ENCODE data around the gene ST14. TPM values are rescaled to one million over a fixed set of nuclear protein-coding genes. Genes with fewer than 3 reads are reported as not detected.

The ST14 gene
- total RNA-seq, 1 donor from 2014 or later = 22.6 TPM

- Mint-ChIP-seq H3K36me3 (ENCODE audit: low read depth) (peaks cover 11% of the 10 kb centered on the region), H3K27me3 (no peaks in the 10 kb centered on the region), H3K4me1 (peaks cover 11% of the 10 kb centered on the region), H3K9me3 (no peaks in the 10 kb centered on the region), H3K27ac (no peak overlapping the region), H3K4me3 (no peak overlapping the region)
- no peak for TF ChIP-seq CTCF (IDR thresholded peaks at IDR 0.05)
- POLR2A ChIA-PET = no interaction called here
- CTCF ChIA-PET = no interaction called here
- DNase-seq (no peak), ATAC-seq (ENCODE audit: low read depth) (no peak)
- intact Hi-C loops (cut with micrococcal nuclease) = no loop called here
Observed at GRCh38 chr11:130187096-130187495, 27.5 kb downstream of the ST14 start.

- Mint-ChIP-seq H3K27me3 (no peaks in the 10 kb centered on the region), H3K9me3 (no peaks in the 10 kb centered on the region), H3K36me3 (ENCODE audit: low read depth) (peaks cover 19% of the 10 kb centered on the region), H3K27ac (no peak overlapping the region), H3K4me1 (peaks cover 4% of the 10 kb centered on the region), H3K4me3 (no peak overlapping the region)
- ATAC-seq (ENCODE audit: low read depth) = no peak
- POLR2A ChIA-PET = no interaction called here
- CTCF ChIA-PET = no interaction called here
- no peak for DNase-seq
- intact Hi-C loops (cut with micrococcal nuclease) = no loop called here
- TF ChIP-seq CTCF (IDR thresholded peaks at IDR 0.05) = no peak
Observed at GRCh38 chr11:130188047-130188446, 28.5 kb downstream of the ST14 start.

- ATAC-seq (ENCODE audit: low read depth) = no peak
- no peaks in the 10 kb centered on the region for H3K27me3 Mint-ChIP-seq
- ChIA-PET CTCF (no interaction called here), POLR2A (no interaction called here)
- H3K27ac Mint-ChIP-seq = no peak overlapping the region
- H3K9me3 Mint-ChIP-seq = no peaks in the 10 kb centered on the region
- no peak overlapping the region for H3K4me3 Mint-ChIP-seq
- no peak for TF ChIP-seq CTCF (IDR thresholded peaks at IDR 0.05)
- intact Hi-C loops (cut with micrococcal nuclease) = no loop called here
- no peaks in the 10 kb centered on the region for H3K4me1 Mint-ChIP-seq
- no peak for DNase-seq
- peaks cover 22% of the 10 kb centered on the region for H3K36me3 Mint-ChIP-seq (ENCODE audit: low read depth)
Observed at GRCh38 chr11:130188585-130189347, 29.2 kb downstream of the ST14 start.

- no peak overlapping the region for H3K27ac Mint-ChIP-seq
Observed at GRCh38 chr11:130189492-130190210, 30.1 kb downstream of the ST14 start.

More at GRCh38 chr11:130189492-130190210, 30.1 kb downstream of the ST14 start:
- peaks cover 28% of the 10 kb centered on the region for H3K36me3 Mint-ChIP-seq (ENCODE audit: low read depth)
- CTCF ChIA-PET = no interaction called here
- H3K4me1 Mint-ChIP-seq = no peaks in the 10 kb centered on the region
- DNase-seq = no peak
- H3K4me3 Mint-ChIP-seq = no peak overlapping the region
- no peaks in the 10 kb centered on the region for H3K27me3 Mint-ChIP-seq
- POLR2A ChIA-PET = no interaction called here
- peak; percentile 18 for ATAC-seq (ENCODE audit: low read depth)
- intact Hi-C loops (cut with micrococcal nuclease) = no loop called here
- no peaks in the 10 kb centered on the region for H3K9me3 Mint-ChIP-seq
- no peak for TF ChIP-seq CTCF (IDR thresholded peaks at IDR 0.05)
